22Rv1 (cell line): ENCODE results near the gene GALNTL6.

Experiments used
- CTCF ChIP-seq: fragments of 450-650 bp; IDR thresholded peaks from 2 replicates; pipeline ENCODE4 v1.5.1; 2017; ENCODE audit warnings: mild to moderate bottlenecking
- ZFX ChIP-seq: fragments of 450-650 bp; IDR thresholded peaks from 2 replicates; pipeline ENCODE4 v1.6.1; 2017; ENCODE audit warnings: antibody characterized with exemption, borderline replicate concordance

- no peak for TF ChIP-seq CTCF
- no peak for TF ChIP-seq ZFX
Observed at GRCh38 chr4:172547724-172548123, 734.5 kb downstream of the GALNTL6 start.
